Neural crest cell (in vitro differentiated cells): ENCODE results near the gene PI4K2A. TPM values are rescaled to one million over a fixed set of nuclear protein-coding genes. Genes with fewer than 3 reads are reported as not detected.

ENCODE experiments used
- DNase-seq: peaks from one replicate; pipeline ENCODE4 v3.0.0; 2021; ENCODE audit warnings: low read depth, mixed read lengths, low spot score
- H3K27ac Mint-ChIP-seq: one replicate; pipeline ENCODE4 v1.8.0; 2021; ENCODE audit warnings: mild to moderate bottlenecking, mixed read lengths; ENCODE audit not compliant: unreplicated experiment
- H3K27me3 Mint-ChIP-seq: 2 replicates; pipeline ENCODE4 v1.8.0; 2021; ENCODE audit warnings: low read depth, mild to moderate bottlenecking, mixed read lengths
- H3K36me3 Mint-ChIP-seq: 2 replicates; pipeline ENCODE4 v1.8.0; 2021; ENCODE audit warnings: low read depth, mild to moderate bottlenecking, mixed read lengths
- H3K4me1 Mint-ChIP-seq: 2 replicates; pipeline ENCODE4 v1.8.0; 2021; ENCODE audit warnings: mixed read lengths
- H3K4me3 Mint-ChIP-seq: one replicate; pipeline ENCODE4 v1.8.0; 2021; ENCODE audit warnings: mild to moderate bottlenecking, mixed read lengths
- H3K9me3 Mint-ChIP-seq: 2 replicates; pipeline ENCODE4 v1.8.0; 2021; ENCODE audit warnings: mixed read lengths
- total RNA-seq: library from RNA; stranded (reverse); gene quantifications from 2 replicates; pipeline ENCODE4 v1.2.1, GENCODE V29; 2021
- TF ChIP-seq, protein P1 (sequence below): fragments of 200-600 bp; sonication (generic); conservative IDR thresholded peaks from 2 replicates; pipeline ENCODE4 v1.5.0; 2021; ENCODE audit warnings: antibody characterized with exemption, mild to moderate bottlenecking

PI4K2A gene
- total RNA-seq, 1 donor from 2014 or later, result 19.4 TPM

DNA sequence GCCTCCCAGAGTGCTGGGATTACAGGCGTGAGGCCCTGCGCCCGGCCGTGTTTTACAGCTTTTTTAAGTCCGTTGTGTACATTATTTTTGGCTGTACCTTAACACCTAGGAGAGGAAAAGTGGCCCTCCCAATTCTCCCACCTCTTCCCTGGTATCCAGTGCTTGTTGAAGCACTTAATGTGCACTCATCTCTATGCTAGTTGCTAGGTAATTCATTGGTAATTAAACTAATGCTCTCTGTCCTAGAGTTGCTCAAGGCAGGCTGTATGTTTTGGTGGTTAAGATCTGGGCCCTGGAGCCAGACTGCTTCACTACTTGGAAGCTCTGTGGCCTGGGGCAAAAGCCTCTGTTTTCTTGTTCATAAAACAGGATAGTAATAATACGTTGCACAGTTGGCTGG lies 27.0 kb downstream of the PI4K2A start:
- no peak for DNase-seq
- Mint-ChIP-seq H3K27me3 (no peaks in the 10 kb centered on the region), H3K9me3 (no peaks in the 10 kb centered on the region), H3K27ac (no peak overlapping the region), H3K4me1 (no peaks in the 10 kb centered on the region), H3K36me3 (peaks cover 11% of the 10 kb centered on the region), H3K4me3 (no peak overlapping the region)
- TF ChIP-seq, protein P1, sequence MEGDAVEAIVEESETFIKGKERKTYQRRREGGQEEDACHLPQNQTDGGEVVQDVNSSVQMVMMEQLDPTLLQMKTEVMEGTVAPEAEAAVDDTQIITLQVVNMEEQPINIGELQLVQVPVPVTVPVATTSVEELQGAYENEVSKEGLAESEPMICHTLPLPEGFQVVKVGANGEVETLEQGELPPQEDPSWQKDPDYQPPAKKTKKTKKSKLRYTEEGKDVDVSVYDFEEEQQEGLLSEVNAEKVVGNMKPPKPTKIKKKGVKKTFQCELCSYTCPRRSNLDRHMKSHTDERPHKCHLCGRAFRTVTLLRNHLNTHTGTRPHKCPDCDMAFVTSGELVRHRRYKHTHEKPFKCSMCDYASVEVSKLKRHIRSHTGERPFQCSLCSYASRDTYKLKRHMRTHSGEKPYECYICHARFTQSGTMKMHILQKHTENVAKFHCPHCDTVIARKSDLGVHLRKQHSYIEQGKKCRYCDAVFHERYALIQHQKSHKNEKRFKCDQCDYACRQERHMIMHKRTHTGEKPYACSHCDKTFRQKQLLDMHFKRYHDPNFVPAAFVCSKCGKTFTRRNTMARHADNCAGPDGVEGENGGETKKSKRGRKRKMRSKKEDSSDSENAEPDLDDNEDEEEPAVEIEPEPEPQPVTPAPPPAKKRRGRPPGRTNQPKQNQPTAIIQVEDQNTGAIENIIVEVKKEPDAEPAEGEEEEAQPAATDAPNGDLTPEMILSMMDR, result no peak

DNA sequence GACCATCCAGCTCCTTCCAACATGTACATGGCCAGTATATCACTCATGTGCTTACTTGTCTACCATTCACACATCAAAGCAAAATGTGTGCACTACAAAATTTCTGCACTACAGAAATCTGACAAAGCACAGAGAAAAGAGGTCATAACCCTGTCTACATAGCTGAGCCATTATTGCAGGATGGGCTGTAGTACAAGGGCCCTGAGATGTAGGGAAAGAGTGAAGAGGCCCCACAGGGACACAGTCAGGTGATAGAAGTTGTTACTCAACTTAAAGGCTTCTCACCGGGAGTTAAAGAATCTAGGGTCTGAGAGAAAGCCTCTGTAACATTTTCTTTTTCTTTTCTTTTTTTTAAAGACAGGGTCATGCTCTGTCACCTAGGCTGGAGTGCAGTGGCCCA lies 29.1 kb downstream of the PI4K2A start:
- DNase-seq, result no peak

DNA sequence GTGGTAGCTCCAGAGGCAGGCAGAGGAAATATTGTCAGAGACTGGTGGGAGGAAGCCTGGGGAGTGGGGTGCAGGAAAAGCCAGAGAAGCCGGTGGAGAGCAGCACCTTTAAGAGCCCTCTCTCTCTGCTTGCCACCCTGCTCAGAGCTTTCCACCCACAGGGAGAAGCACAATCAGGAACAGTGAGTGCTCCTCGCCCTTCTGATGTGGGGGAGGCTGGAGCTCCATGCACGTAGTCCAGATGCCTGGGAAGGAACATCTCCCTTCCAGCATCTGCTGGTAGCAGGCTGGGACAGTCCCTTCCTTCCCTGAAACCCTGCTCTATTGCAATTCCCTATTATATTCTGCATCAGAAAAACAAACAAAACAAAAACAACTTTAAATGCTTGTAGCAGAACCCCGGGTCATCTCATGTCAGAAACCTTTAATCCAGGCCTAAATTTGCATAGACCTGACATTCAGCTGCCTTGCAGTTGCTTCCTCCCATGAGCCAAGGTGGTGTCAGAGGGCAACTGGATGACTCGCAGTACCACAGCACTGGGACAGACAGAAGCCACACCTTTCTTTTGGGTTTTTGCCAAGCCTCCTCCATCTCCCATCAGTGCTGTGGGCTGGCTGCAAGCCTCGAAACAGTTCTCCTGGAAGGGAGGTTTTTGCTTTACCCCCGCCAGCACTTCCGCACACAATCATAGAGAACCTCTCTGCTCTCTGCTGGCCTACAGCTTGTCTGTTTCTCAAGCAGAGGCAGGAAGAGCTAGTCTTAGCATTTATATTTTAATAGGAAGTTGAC lies 33.5 kb downstream of the PI4K2A start:
- H3K27ac Mint-ChIP-seq, result no peak overlapping the region
- no peaks in the 10 kb centered on the region for H3K4me1 Mint-ChIP-seq
- no peaks in the 10 kb centered on the region for H3K27me3 Mint-ChIP-seq
- peaks cover 2% of the 10 kb centered on the region for H3K36me3 Mint-ChIP-seq
- no peak for DNase-seq
- TF ChIP-seq, protein P1, result no peak
- H3K9me3 Mint-ChIP-seq, result no peaks in the 10 kb centered on the region
- no peak overlapping the region for H3K4me3 Mint-ChIP-seq

More for the DNA sequence above, 29.1 kb downstream of the PI4K2A start:
- TF ChIP-seq, protein P1, result no peak
- Mint-ChIP-seq H3K9me3 (no peaks in the 10 kb centered on the region), H3K27me3 (no peaks in the 10 kb centered on the region), H3K27ac (no peak overlapping the region), H3K4me1 (no peaks in the 10 kb centered on the region), H3K4me3 (no peak overlapping the region), H3K36me3 (peaks cover 8% of the 10 kb centered on the region)

DNA sequence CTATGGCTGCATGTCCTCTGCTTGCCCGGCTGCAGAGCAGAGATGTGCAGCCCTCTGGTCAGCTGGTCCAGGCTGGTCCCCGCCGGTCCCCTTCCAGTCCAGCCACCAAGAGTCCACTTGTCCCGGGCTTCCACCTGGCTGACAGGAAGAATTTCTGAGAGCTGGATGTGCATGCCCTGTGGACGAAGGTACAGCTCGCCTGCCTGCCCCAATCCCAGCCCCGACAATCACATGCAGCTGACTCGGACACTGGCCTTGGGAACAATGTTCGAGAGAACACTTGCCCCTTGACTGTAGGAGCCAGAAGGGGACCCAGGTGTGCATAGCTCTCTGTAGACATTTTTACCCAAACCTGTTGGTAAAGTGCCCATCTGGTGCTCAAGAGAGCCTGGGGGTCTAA lies 34.8 kb downstream of the PI4K2A start:
- Mint-ChIP-seq H3K9me3 (no peaks in the 10 kb centered on the region), H3K4me3 (no peak overlapping the region), H3K27me3 (no peaks in the 10 kb centered on the region), H3K4me1 (no peaks in the 10 kb centered on the region), H3K27ac (no peak overlapping the region), H3K36me3 (peaks cover 2% of the 10 kb centered on the region)
- TF ChIP-seq, protein P1, result no peak
- no peak for DNase-seq

DNA sequence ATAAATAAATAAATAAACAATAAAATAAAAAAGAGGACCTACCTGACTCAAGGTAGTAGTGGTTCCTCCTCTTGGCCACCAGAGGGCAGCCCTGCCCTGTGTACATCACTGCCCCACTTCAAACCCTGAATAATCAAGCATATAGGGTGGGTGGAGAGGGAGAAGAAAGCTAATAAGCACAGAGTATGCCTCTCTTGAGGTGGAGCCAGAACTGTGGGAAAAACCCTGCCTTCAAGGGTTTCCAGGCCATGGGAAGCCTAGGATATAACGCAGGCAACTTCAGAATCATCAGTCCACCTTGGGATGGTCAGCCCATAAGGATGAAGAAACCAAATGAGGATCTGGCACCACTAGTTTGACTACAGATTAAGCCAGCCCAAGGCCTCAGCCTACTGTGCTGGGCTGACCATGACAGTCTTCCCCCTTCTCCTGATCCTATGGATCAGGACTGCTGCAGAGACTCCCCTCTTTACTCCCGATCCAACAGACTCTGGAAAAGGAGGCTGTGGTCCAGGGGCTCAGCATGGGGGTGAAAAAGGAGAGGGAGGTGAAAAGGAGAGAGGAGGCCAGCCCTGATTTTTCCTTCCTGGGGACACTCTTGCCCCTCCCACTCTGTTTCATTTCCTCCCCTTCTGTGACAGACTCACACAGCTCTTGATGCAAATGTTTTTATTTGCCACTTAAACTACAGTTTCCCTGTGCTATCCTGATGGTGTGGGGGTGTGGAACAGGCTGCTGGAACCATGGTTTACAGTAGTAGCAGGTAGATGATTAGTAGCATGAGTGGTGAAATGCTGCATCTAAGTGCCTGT lies 36.5 kb downstream of the PI4K2A start:
- Mint-ChIP-seq H3K36me3 (no peaks in the 10 kb centered on the region), H3K27ac (no peak overlapping the region), H3K9me3 (no peaks in the 10 kb centered on the region), H3K27me3 (no peaks in the 10 kb centered on the region), H3K4me3 (no peak overlapping the region), H3K4me1 (no peaks in the 10 kb centered on the region)
- DNase-seq, result no peak
- TF ChIP-seq, protein P1, result peak; percentile 97
